Naive thymus-derived CD4-positive, alpha-beta T cell (primary cell): ENCODE data around the gene TIAM1. TPM values are rescaled to one million over a fixed set of nuclear protein-coding genes. Genes with fewer than 3 reads are reported as not detected.

Source experiments
- ATAC-seq: fragments of 150-1000 bp; cut with Tn5 transposase; 2 replicates; pipeline ENCODE4 v1.10.0; 2021; ENCODE audit warnings: mild to moderate bottlenecking, moderate library complexity
- CTCF ChIA-PET: fragments of 350-600 bp; sonication (Branson Sonifier 250); formaldehyde crosslinking; loops from one replicate; lab custom pipeline; 2021; ENCODE audit warnings: antibody characterized with exemption; lab: Charles Lee
- POLR2A ChIA-PET: fragments of 350-600 bp; sonication (Branson Sonifier 250); formaldehyde crosslinking; loops from one replicate; lab custom pipeline; 2021; ENCODE audit warnings: antibody characterized with exemption, inconsistent platforms; lab: Charles Lee
- DNase-seq, 9 donors: peaks; one replicate each; pipeline versions ENCODE4 v3.0.0 to v3.0.0-alpha.2; 2020 to 2022; ENCODE audit warnings: mixed read lengths in 1 of 9
- H3K27ac ChIP-seq: one replicate; pipeline ENCODE4 v1.7.0; 2013; ENCODE audit warnings: mild to moderate bottlenecking, low read depth, low read length, moderate library complexity
- H3K27me3 ChIP-seq, 2 donors: one replicate each; pipeline ENCODE4 v1.7.0; 2013; ENCODE audit warnings: low read length in 2 of 2, mild to moderate bottlenecking in 2 of 2, moderate library complexity in 2 of 2; ENCODE audit not compliant: control insufficient read depth in 2 of 2, insufficient read depth in 2 of 2
- H3K36me3 ChIP-seq, 3 experiments: 1 replicate in 2 of 3; 2 replicates in 1 of 3; pipeline ENCODE4 v1.7.0; 2013; ENCODE audit warnings: low read length in 3 of 3, mild to moderate bottlenecking in 3 of 3, moderate library complexity in 1 of 3; ENCODE audit not compliant: insufficient read depth in 3 of 3, control insufficient read depth in 2 of 3
- H3K4me1 ChIP-seq, 2 donors: one replicate each; pipeline ENCODE4 v1.7.0; 2013; ENCODE audit warnings: low read length in 2 of 2, mild to moderate bottlenecking in 2 of 2, moderate library complexity in 1 of 2; ENCODE audit not compliant: control insufficient read depth in 2 of 2, insufficient read depth in 2 of 2
- H3K4me3 ChIP-seq: 2 replicates; pipeline ENCODE4 v1.7.0; 2013; ENCODE audit warnings: mild to moderate bottlenecking, low read length
- H3K9me3 ChIP-seq, 3 experiments: 1 replicate in 2 of 3; 2 replicates in 1 of 3; pipeline ENCODE4 v1.7.0; 2013; ENCODE audit warnings: low read length in 3 of 3; ENCODE audit not compliant: control insufficient read depth in 2 of 3
- H3K27ac Mint-ChIP-seq, 9 donors: one replicate each; pipeline ENCODE4 v1.8.0; 2020 to 2022; ENCODE audit warnings: mixed read lengths in 9 of 9, mild to moderate bottlenecking in 8 of 9, moderate library complexity in 5 of 9, inconsistent platforms in 2 of 9
- H3K27me3 Mint-ChIP-seq, 5 donors: one replicate each; pipeline ENCODE4 v1.8.0; 2021 to 2022; ENCODE audit warnings: mixed read lengths in 5 of 5, mild to moderate bottlenecking in 1 of 5
- H3K36me3 Mint-ChIP-seq, 5 donors: one replicate each; pipeline ENCODE4 v1.8.0; 2020 to 2022; ENCODE audit warnings: mixed read lengths in 5 of 5, mild to moderate bottlenecking in 3 of 5, inconsistent platforms in 1 of 5
- H3K4me1 Mint-ChIP-seq, 7 donors: one replicate each; pipeline ENCODE4 v1.8.0; 2020 to 2022; ENCODE audit warnings: mixed read lengths in 7 of 7, mild to moderate bottlenecking in 3 of 7, inconsistent platforms in 1 of 7
- H3K4me3 Mint-ChIP-seq, 10 donors: one replicate each; pipeline ENCODE4 v1.8.0; 2020 to 2022; ENCODE audit warnings: mild to moderate bottlenecking in 10 of 10, mixed read lengths in 10 of 10, moderate library complexity in 6 of 10, inconsistent platforms in 2 of 10
- H3K9me3 Mint-ChIP-seq, 11 donors: one replicate each; pipeline ENCODE4 v1.8.0; 2020 to 2022; ENCODE audit warnings: mixed read lengths in 11 of 11, mild to moderate bottlenecking in 4 of 11, inconsistent platforms in 1 of 11, moderate library complexity in 1 of 11
- intact Hi-C, 2 donors: fragments of 100-400 bp; cut with micrococcal nuclease; formaldehyde crosslinking; loops; one replicate each; pipeline ENCODE4 v1.15.1; 2023
- polyA plus RNA-seq, 2 donors: library from polyadenylated mRNA; unstranded; fragments of 300-500 nt; fragmentation: Illumina TruSeq; gene quantifications; one replicate each; pipeline ENCODE4 v1.2.3, GENCODE V29; 2021
- total RNA-seq, 6 experiments: library from RNA in 5 of 6; stranded (reverse) in 5 of 6; gene quantifications; 1 replicate in 5 of 6; 2 replicates in 1 of 6; pipeline ENCODE4 v1.2.3 and lab custom pipeline; 2021 to 2026

The TIAM1 gene
- total and polyA plus RNA-seq, 7 experiments from 2014 or later: 24.8 to 103 (median 73.9) TPM

- CTCF ChIA-PET: interaction anchor here (1.4 kb wide), 1 partner anchor 33 kb away, joined by 5 read pairs; no protein-coding TSS in a partner anchor
- peaks cover 18 to 77% (median 58%) of the 10 kb centered on the region in 5 donors for H3K36me3 Mint-ChIP-seq
Observed at GRCh38 chr21:31130821-31131220, 213.2 kb downstream of the TIAM1 start.

DNA sequence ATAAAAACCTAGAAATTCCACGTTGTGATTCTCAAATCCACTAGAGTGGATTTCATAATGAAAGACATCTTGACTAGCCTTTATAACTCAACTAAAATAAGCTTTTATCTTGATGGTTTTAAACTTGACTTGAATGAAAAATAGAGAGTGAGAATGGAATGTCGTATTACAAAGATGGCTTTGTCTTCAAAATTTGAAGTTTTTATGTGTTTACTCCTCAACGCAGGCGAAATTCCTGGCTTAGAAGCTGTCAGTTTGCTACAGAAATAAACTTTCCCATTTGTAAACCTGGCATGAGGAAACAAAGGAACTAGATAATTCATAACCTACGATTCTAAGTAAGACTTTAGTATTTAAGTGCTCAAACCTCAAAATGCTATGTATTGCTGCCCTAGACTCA is 215.8 kb downstream of the TIAM1 start:
- peaks cover 28 to 42% (median 36%) of the 10 kb centered on the region in 7 donors for H3K4me1 Mint-ChIP-seq
- peaks cover 11 to 72% (median 42%) of the 10 kb centered on the region in 5 donors for H3K36me3 Mint-ChIP-seq
- DNase-seq (no peak), ATAC-seq (no peak)
- CTCF ChIA-PET: interaction anchor here (1.0 kb wide), 1 partner anchor 31 kb away, joined by 5 read pairs; no protein-coding TSS in a partner anchor
- H3K36me3 ChIP-seq: peaks cover 4 to 64% (median 20%) of the 10 kb centered on the region in 3 experiments
- no peak overlapping the region for H3K4me3 Mint-ChIP-seq
- no peak overlapping the region for H3K27ac ChIP-seq
- no peak overlapping the region for H3K4me3 ChIP-seq
- peaks cover 0 to 3% (median 0%) of the 10 kb centered on the region in 11 donors for H3K9me3 Mint-ChIP-seq
- no peaks in the 10 kb centered on the region for H3K27me3 Mint-ChIP-seq
- intact Hi-C loops: no loop called here
- H3K9me3 ChIP-seq: no peaks in the 10 kb centered on the region
- H3K27me3 ChIP-seq: no peaks in the 10 kb centered on the region
- POLR2A ChIA-PET: interaction anchor here (0.8 to 2.1 kb wide), 3 partner anchors 10 to 19 kb away, joined by 3 to 5 read pairs (median 4); no protein-coding TSS in a partner anchor
- peak overlapping the region in 2 of 9 donors; percentile 8 to 31 for H3K27ac Mint-ChIP-seq
- H3K4me1 ChIP-seq: peaks cover 19 to 28% of the 10 kb centered on the region in 2 donors

More at GRCh38 chr21:31130821-31131220, 213.2 kb downstream of the TIAM1 start:
- Histone ChIP-seq H3K9me3 (no peaks in the 10 kb centered on the region), H3K27ac (no peak overlapping the region), H3K4me3 (no peak overlapping the region), H3K27me3 (no peaks in the 10 kb centered on the region), H3K36me3 (peaks cover 4 to 39% (median 20%) of the 10 kb centered on the region in 3 experiments), H3K4me1 (peaks cover 25 to 50% of the 10 kb centered on the region in 2 donors)
- ATAC-seq (no peak), DNase-seq (no peak)
- POLR2A ChIA-PET: interaction anchor here (0.8 to 4.2 kb wide), 5 partner anchors 25 to 57 kb away, joined by 3 to 34 read pairs (median 5); no protein-coding TSS in a partner anchor
- H3K27ac Mint-ChIP-seq: peak overlapping the region in 4 of 9 donors; percentile 31 to 96 (median 89)
- H3K4me3 Mint-ChIP-seq: peak overlapping the region in 8 of 10 donors; percentile 4 to 90 (median 58)
- peaks cover 41 to 62% (median 60%) of the 10 kb centered on the region in 7 donors for H3K4me1 Mint-ChIP-seq
- peaks cover 0 to 3% (median 0%) of the 10 kb centered on the region in 11 donors for H3K9me3 Mint-ChIP-seq
- intact Hi-C loops: loop anchor here in 1 of 2 donors (5.0 kb wide), 1 partner anchor 601 kb away; the partner anchor contains the start of gene SCAF4
- H3K27me3 Mint-ChIP-seq: no peaks in the 10 kb centered on the region

GRCh38 chr21:31124010-31124409 is 220.1 kb downstream of the TIAM1 start:
- intact Hi-C loops: no loop called here
- no peaks in the 10 kb centered on the region for H3K9me3 ChIP-seq
- peaks cover 3 to 88% (median 27%) of the 10 kb centered on the region in 3 experiments for H3K36me3 ChIP-seq
- ChIA-PET CTCF (interaction anchor here (0.8 to 1.5 kb wide), 3 partner anchors 30 to 58 kb away, joined by 3 to 6 read pairs (median 3); no protein-coding TSS in a partner anchor), POLR2A (no interaction called here)
- Mint-ChIP-seq H3K4me1 (peaks cover 0 to 7% (median 0%) of the 10 kb centered on the region in 7 donors), H3K27ac (peak overlapping the region in 5 of 9 donors; percentile 14 to 79 (median 72)), H3K9me3 (no peaks in the 10 kb centered on the region), H3K36me3 (peaks cover 24 to 75% (median 55%) of the 10 kb centered on the region in 5 donors), H3K27me3 (no peaks in the 10 kb centered on the region), H3K4me3 (no peak overlapping the region)
- H3K27me3 ChIP-seq: no peaks in the 10 kb centered on the region
- no peak for DNase-seq
- ATAC-seq: peak; percentile 66
- no peaks in the 10 kb centered on the region for H3K4me1 ChIP-seq
- no peak overlapping the region for H3K4me3 ChIP-seq
- H3K27ac ChIP-seq: no peak overlapping the region

DNA sequence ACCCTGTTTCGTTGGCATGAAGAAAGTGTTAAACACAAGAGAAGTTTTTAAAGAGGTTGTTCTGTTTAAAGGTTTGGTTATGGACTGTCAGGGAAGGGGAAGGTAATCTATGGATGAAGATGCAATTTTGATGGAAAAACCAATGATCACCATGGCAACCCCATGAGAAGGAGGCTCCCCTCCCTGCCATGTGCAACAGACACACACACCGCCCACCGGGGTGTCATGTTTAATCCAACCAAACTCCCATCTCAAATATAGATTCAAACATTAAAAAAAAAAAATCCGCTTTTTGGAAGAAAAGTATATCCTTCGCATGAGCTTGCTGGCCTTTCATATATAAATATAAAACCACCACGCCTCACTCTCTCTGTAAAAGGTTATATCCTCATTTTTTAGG is 224.9 kb downstream of the TIAM1 start:
- H3K4me1 Mint-ChIP-seq: peaks cover 0 to 29% (median 17%) of the 10 kb centered on the region in 7 donors
- intact Hi-C loops: no loop called here
- H3K36me3 Mint-ChIP-seq: peaks cover 24 to 50% (median 44%) of the 10 kb centered on the region in 5 donors

GRCh38 chr21:31117128-31117916 is 226.7 kb downstream of the TIAM1 start:
- peaks cover 19 to 42% (median 34%) of the 10 kb centered on the region in 5 donors for H3K36me3 Mint-ChIP-seq
- H3K4me1 ChIP-seq: no peaks in the 10 kb centered on the region
- no peak for DNase-seq
- ChIA-PET CTCF (interaction anchor here (0.6 to 1.7 kb wide), 6 partner anchors 10 to 448 kb away, joined by 3 to 7 read pairs (median 4); no protein-coding TSS in a partner anchor), POLR2A (interaction anchor here (1.4 to 2.5 kb wide), 3 partner anchors 10 to 64 kb away, joined by 3 to 8 read pairs (median 5); no protein-coding TSS in a partner anchor)
- H3K9me3 ChIP-seq: no peaks in the 10 kb centered on the region
- ATAC-seq: peak; percentile 64
- H3K9me3 Mint-ChIP-seq: no peaks in the 10 kb centered on the region
- no peak overlapping the region for H3K27ac ChIP-seq
- no peaks in the 10 kb centered on the region for H3K27me3 Mint-ChIP-seq
- peaks cover 0 to 30% (median 9%) of the 10 kb centered on the region in 3 experiments for H3K36me3 ChIP-seq
- H3K27me3 ChIP-seq: no peaks in the 10 kb centered on the region
- no peak overlapping the region for H3K4me3 ChIP-seq
- intact Hi-C loops: loop anchor here in 1 of 2 donors (1.0 to 2.0 kb wide), 3 partner anchors 16 to 63 kb away; no protein-coding TSS in a partner anchor
- H3K4me3 Mint-ChIP-seq: peak overlapping the region in 1 of 10 donors; percentile 3
- H3K4me1 Mint-ChIP-seq: peaks cover 0 to 29% (median 17%) of the 10 kb centered on the region in 7 donors
- peak overlapping the region in 7 of 9 donors; percentile 20 to 64 (median 56) for H3K27ac Mint-ChIP-seq

More for the DNA sequence above, 224.9 kb downstream of the TIAM1 start:
- Mint-ChIP-seq H3K27ac (peak overlapping the region in 4 of 9 donors; percentile 18 to 84 (median 48)), H3K9me3 (no peaks in the 10 kb centered on the region), H3K27me3 (no peaks in the 10 kb centered on the region), H3K4me3 (no peak overlapping the region)
- no peak for ATAC-seq
- H3K36me3 ChIP-seq: peaks cover 0 to 48% (median 15%) of the 10 kb centered on the region in 3 experiments
- no peaks in the 10 kb centered on the region for H3K27me3 ChIP-seq
- ChIA-PET CTCF (interaction anchor here (0.5 to 1.4 kb wide), 5 partner anchors 8 to 461 kb away, joined by 3 read pairs; no protein-coding TSS in a partner anchor), POLR2A (no interaction called here)
- no peak overlapping the region for H3K27ac ChIP-seq
- no peaks in the 10 kb centered on the region for H3K4me1 ChIP-seq
- no peak overlapping the region for H3K4me3 ChIP-seq
- H3K9me3 ChIP-seq: no peaks in the 10 kb centered on the region
- no peak for DNase-seq

- Histone ChIP-seq H3K9me3 (no peaks in the 10 kb centered on the region), H3K4me1 (no peaks in the 10 kb centered on the region), H3K27me3 (no peaks in the 10 kb centered on the region), H3K27ac (no peak overlapping the region), H3K36me3 (peaks cover 0 to 9% (median 0%) of the 10 kb centered on the region in 3 experiments), H3K4me3 (no peak overlapping the region)
- peaks cover 0 to 29% (median 17%) of the 10 kb centered on the region in 7 donors for H3K4me1 Mint-ChIP-seq
- intact Hi-C loops: no loop called here
- CTCF ChIA-PET: no interaction called here
- no peaks in the 10 kb centered on the region for H3K9me3 Mint-ChIP-seq
- DNase-seq (no peak), ATAC-seq (no peak)
- POLR2A ChIA-PET: interaction anchor here (0.6 kb wide), 1 partner anchor 66 kb away, joined by 3 read pairs; no protein-coding TSS in a partner anchor
- no peaks in the 10 kb centered on the region for H3K27me3 Mint-ChIP-seq
- H3K4me3 Mint-ChIP-seq: no peak overlapping the region
- H3K27ac Mint-ChIP-seq: peak overlapping the region in 5 of 9 donors; percentile 14 to 72 (median 62)
- H3K36me3 Mint-ChIP-seq: peaks cover 8 to 22% (median 16%) of the 10 kb centered on the region in 5 donors
Observed at GRCh38 chr21:31115249-31115648, 228.8 kb downstream of the TIAM1 start.
